HUDEP-2 (cell line): Measurements from ENCODE around the gene TGFBR2.

ENCODE experiments used
- DNase-seq, 76 experiments: peaks; one replicate each; lab custom pipeline; 2025; ENCODE audit not compliant: unreplicated experiment in 76 of 76; lab: John Stamatoyannopoulos, UW

Gene TGFBR2

DNA sequence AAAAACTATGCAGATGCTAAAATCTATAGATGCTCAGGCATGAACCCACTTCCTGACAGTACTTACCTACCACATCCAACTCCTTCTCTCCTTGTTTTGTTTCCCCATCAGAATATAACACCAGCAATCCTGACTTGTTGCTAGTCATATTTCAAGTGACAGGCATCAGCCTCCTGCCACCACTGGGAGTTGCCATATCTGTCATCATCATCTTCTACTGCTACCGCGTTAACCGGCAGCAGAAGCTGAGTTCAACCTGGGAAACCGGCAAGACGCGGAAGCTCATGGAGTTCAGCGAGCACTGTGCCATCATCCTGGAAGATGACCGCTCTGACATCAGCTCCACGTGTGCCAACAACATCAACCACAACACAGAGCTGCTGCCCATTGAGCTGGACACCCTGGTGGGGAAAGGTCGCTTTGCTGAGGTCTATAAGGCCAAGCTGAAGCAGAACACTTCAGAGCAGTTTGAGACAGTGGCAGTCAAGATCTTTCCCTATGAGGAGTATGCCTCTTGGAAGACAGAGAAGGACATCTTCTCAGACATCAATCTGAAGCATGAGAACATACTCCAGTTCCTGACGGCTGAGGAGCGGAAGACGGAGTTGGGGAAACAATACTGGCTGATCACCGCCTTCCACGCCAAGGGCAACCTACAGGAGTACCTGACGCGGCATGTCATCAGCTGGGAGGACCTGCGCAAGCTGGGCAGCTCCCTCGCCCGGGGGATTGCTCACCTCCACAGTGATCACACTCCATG is 65.3 kb downstream of the TGFBR2 start:
- no peak for DNase-seq

DNA sequence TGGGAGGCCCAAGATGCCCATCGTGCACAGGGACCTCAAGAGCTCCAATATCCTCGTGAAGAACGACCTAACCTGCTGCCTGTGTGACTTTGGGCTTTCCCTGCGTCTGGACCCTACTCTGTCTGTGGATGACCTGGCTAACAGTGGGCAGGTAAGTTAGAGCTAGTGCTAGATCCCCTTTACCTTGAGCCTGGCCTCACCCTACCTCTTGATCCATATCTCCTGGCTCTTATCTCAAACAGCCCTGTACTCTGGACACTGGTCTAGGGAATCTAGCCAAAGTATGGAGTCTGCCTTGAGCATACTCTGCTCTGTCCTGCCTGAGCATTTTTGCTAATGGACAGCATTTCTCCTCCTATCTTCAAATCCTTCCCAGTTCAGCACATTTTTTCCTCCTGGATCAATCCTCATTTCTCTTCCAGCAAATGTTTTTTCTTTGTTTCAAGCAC is 65.9 kb downstream of the TGFBR2 start:
- no peak for DNase-seq

GRCh38 chr3:30672959-30673358 is 66.6 kb downstream of the TGFBR2 start:
- no peak for DNase-seq

DNA sequence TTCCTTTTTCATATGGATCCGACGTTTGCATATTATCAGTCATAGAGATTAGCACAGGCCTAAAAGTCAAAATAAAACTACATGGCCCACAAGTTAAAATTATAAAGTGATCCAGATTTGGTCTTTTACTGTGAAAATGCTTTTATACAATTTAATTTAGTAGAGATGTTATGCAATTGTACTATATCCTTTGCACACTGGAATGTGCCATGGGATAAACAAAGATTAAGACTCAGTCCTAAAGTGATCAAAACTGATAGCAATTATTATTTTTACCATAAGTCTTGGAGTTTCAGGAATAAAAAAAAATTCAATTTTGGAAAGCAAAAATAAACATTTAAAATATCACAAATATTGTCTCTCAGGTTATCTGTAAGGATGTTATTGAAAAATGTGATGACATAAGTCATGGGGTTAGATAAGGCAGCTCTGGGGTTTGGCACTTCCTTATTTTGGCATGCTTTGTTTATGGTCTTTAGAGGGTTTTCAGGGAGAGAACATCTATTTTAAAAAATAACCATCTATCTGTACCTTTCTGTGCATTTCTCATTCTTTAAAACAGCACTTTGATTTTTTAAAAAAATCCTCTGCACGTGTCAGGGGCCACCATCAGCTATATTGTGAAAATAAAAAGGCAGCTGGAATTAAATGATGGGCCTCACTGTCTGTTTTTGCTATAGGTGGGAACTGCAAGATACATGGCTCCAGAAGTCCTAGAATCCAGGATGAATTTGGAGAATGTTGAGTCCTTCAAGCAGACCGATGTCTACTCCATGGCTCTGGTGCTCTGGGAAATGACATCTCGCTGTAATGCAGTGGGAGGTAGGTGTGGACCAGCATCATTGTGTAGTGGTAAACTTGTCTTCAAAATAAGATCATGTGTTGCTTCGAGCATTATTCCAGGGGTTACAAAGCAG is 67.3 kb downstream of the TGFBR2 start:
- DNase-seq: peak in 1 of 76 experiments; percentile 24

- no peak for DNase-seq
These were observed 68.6 kb downstream of the TGFBR2 start for GRCh38 chr3:30675006-30675405.

DNA sequence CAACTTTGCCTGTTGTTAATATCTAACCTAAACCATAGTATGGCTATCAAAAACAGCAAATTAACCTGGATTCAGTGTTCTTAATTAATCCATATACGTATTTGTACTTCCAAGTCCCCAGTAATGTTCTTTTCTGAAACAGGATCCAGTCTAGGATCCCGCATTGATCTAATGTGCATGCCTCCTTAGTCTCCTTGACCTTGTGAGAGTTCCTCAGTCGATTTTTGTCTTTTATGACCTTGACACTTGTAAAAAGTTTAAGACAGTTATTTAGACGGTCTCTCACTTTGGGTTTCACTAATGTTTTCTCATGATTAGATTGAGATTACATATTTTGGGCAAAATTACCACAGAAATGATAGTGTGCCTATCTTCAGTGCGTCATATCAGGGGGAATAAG is 69.4 kb downstream of the TGFBR2 start:
- no peak for DNase-seq

GRCh38 chr3:30676424-30677346 is 70.3 kb downstream of the TGFBR2 start:
- no peak for DNase-seq

GRCh38 chr3:30677347-30677685 is 70.9 kb downstream of the TGFBR2 start:
- DNase-seq: no peak

- DNase-seq: no peak
These were observed 72.6 kb downstream of the TGFBR2 start for GRCh38 chr3:30679045-30679444.

GRCh38 chr3:30680789-30681648 is 74.6 kb downstream of the TGFBR2 start:
- DNase-seq: no peak

GRCh38 chr3:30681649-30682211 is 75.3 kb downstream of the TGFBR2 start:
- no peak for DNase-seq

GRCh38 chr3:30682434-30683155 is 76.2 kb downstream of the TGFBR2 start:
- DNase-seq: no peak

- DNase-seq: no peak
These were observed 77.4 kb downstream of the TGFBR2 start for GRCh38 chr3:30683769-30684168.

DNA sequence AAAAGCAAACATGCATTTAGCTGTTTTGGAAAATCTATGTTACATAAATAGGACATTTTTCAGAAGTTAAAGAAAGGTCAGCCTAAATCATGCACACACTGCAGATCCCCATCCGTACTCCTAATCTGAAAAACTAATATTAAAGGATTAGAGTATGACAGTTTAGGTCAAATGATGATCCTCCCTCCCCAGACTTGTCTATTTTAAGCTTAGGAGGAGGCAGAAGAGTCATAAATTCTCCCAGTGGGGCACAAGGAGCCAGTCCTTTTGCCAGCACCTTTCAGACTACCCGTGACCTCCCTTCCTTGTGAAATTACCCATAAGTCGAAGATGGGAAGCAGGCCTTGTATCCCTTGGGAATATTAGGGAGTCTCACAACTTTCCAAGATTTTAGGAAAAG is 78.0 kb downstream of the TGFBR2 start:
- DNase-seq: no peak

DNA sequence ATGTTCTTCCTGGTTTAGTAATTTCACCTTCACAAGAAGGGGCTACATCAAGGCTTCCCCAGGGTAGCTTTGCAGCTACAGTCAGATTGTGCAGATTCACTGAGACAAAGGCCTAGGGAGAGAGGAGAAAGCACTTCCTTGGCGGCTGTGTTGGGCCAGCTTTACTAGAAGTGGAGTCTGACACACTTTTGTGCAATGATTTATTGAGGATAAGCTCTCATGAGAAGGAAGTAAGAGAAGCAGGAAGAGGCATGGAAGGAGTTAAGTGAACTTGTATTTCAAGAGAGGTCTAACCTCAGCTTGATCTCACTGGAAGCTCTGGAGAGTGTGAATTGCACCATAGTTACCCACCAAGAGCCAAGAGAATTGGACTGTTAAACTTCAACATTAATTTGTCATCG is 78.9 kb downstream of the TGFBR2 start:
- DNase-seq: no peak

GRCh38 chr3:30686176-30686575 is 79.8 kb downstream of the TGFBR2 start:
- no peak for DNase-seq

GRCh38 chr3:30686799-30687198 is 80.4 kb downstream of the TGFBR2 start:
- DNase-seq: no peak

DNA sequence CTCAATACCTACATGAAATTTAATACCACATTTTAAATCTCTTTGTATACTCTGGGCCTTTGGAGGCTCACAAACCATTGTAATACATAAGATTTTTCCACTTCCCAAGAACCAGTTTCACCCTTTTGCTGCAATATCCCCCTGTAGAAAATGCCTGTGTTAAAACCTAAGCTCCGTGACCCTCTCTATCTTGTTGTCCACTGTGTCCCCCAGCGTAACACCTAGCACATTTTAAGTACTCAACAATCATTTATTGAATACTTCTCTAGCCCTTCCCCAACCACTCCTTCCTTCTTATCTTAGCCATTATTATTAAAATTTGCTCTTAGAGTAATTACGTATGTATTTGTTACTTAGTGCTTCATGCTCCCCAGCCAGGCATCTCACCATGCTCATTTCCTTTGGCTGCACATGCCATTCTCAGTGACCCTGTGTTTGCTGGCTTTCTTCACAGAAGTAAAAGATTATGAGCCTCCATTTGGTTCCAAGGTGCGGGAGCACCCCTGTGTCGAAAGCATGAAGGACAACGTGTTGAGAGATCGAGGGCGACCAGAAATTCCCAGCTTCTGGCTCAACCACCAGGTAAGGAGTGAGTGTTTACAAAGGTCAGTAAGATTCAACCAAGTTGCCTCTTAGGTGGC is 81.6 kb downstream of the TGFBR2 start:
- DNase-seq: no peak
